HEK293T (cell line): Measurements from ENCODE around the gene GEMIN4.

Experiments
- ARNT ChIP-seq: fragments of 450-650 bp; IDR thresholded peaks from 2 replicates; pipeline ENCODE4 v1.6.1; 2017; ENCODE audit warnings: mild to moderate bottlenecking
- BHLHE40 ChIP-seq: fragments of 450-650 bp; IDR thresholded peaks from 2 replicates; pipeline ENCODE4 v1.6.1; 2016; ENCODE audit warnings: mild to moderate bottlenecking, moderate library complexity, borderline replicate concordance
- ELF4 ChIP-seq: fragments of 450-650 bp; IDR thresholded peaks from 2 replicates; pipeline ENCODE4 v1.6.1; 2017; ENCODE audit warnings: antibody characterized with exemption
- FOXA1 ChIP-seq: fragments of 450-650 bp; IDR thresholded peaks from 2 replicates; pipeline ENCODE4 v1.6.1; 2016; ENCODE audit warnings: mild to moderate bottlenecking
- FOXK2 ChIP-seq: fragments of 450-650 bp; IDR thresholded peaks from 2 replicates; pipeline ENCODE4 v1.6.1; 2016; ENCODE audit warnings: mild to moderate bottlenecking
- FOXM1 ChIP-seq: fragments of 450-650 bp; IDR thresholded peaks from 2 replicates; pipeline ENCODE4 v1.6.1; 2017; ENCODE audit warnings: mild to moderate bottlenecking, borderline replicate concordance
- HDGF ChIP-seq: fragments of 450-650 bp; IDR thresholded peaks from 2 replicates; pipeline ENCODE4 v1.6.1; 2017; ENCODE audit warnings: antibody characterized with exemption, borderline replicate concordance
- L3MBTL2 ChIP-seq: fragments of 450-650 bp; conservative IDR thresholded peaks from 2 replicates; pipeline ENCODE4 v1.6.1; 2016; ENCODE audit warnings: mild to moderate bottlenecking
- NFRKB ChIP-seq: fragments of 450-650 bp; IDR thresholded peaks from 2 replicates; pipeline ENCODE4 v1.6.1; 2016; ENCODE audit warnings: mild to moderate bottlenecking, moderate library complexity
- SP1 ChIP-seq: fragments of 450-650 bp; IDR thresholded peaks from 2 replicates; pipeline ENCODE4 v1.6.1; 2017
- SUZ12 ChIP-seq: fragments of 450-650 bp; IDR thresholded peaks from 2 replicates; pipeline ENCODE4 v1.6.1; 2016; ENCODE audit warnings: mild to moderate bottlenecking
- ZNF384 ChIP-seq: fragments of 450-650 bp; IDR thresholded peaks from 2 replicates; pipeline ENCODE4 v1.6.1; 2016

GRCh38 chr17:799261-799660 is 47.2 kb upstream of the GEMIN4 start:
- TF ChIP-seq SP1 (no peak), ZNF384 (no peak), ELF4 (no peak), L3MBTL2 (no peak), FOXK2 (no peak), ARNT (no peak), SUZ12 (no peak), BHLHE40 (no peak), NFRKB (no peak), FOXM1 (no peak), HDGF (no peak), FOXA1 (no peak)
